Kidney epithelial cell (primary cell): ENCODE results near the gene NR5A1. TPM values are rescaled to one million over a fixed set of nuclear protein-coding genes. Genes with fewer than 3 reads are reported as not detected.

Experiments used
- DNase-seq: peaks from one replicate; pipeline ENCODE4 v3.0.0-alpha.2; 2010; ENCODE audit warnings: low read depth
- H3K27me3 ChIP-seq: 2 replicates; pipeline ENCODE4 v1.6.0; 2011; ENCODE audit warnings: low read length; ENCODE audit not compliant: control insufficient read depth, insufficient read depth
- H3K36me3 ChIP-seq: 2 replicates; pipeline ENCODE4 v1.5.1; 2011; ENCODE audit warnings: low read length; ENCODE audit not compliant: control insufficient read depth, insufficient read depth
- H3K4me3 ChIP-seq: 2 replicates; pipeline ENCODE4 v1.5.1; 2011; ENCODE audit warnings: low read depth, mild to moderate bottlenecking, control low read depth, low read length
- CTCF ChIP-seq: IDR thresholded peaks from 2 replicates; pipeline ENCODE4 v1.5.1; 2011; ENCODE audit warnings: mild to moderate bottlenecking, moderate library complexity, low read length, control low read depth, inconsistent platforms; ENCODE audit not compliant: insufficient read depth, poor library complexity, severe bottlenecking
- total RNA-seq: library from RNA; depleted of rRNA; stranded (reverse); fragments of >200 nt; gene quantifications from 2 replicates; pipeline ENCODE4 v1.2.3, GENCODE V29; 2015

Gene NR5A1
- total RNA-seq, 1 donor from 2014 or later, result not detected

- no peak overlapping the region for H3K4me3 ChIP-seq
Measured at GRCh38 chr9:124491049-124491975, 15.9 kb downstream of the NR5A1 start.

DNA sequence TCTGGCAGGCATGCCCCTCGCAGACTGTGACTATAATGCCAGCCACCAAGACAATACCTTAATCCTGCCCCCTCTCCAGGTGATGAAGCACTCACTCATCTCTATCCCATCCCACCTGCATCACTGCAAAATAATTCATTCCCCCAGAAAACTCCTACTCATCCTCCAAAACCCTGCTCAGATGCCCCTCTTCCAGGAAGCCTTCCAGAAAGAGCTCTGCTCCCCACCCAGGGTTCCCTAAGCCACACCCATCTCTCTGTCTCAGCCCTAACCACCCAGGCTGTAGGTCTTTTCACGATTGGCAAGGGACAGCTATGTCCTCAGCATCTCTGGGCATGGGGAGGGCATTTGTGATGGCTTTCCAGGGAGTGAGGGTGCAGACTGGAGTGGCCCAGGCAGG, 17.2 kb downstream of the NR5A1 start:
- TF ChIP-seq CTCF, result no peak
- H3K27me3 ChIP-seq, result peaks cover 90% of the 10 kb centered on the region
- no peak overlapping the region for H3K4me3 ChIP-seq
- no peak for DNase-seq
- H3K36me3 ChIP-seq, result no peaks in the 10 kb centered on the region

More at GRCh38 chr9:124491049-124491975, 15.9 kb downstream of the NR5A1 start:
- no peaks in the 10 kb centered on the region for H3K36me3 ChIP-seq
- no peak for TF ChIP-seq CTCF
- DNase-seq, result no peak
- H3K27me3 ChIP-seq, result peaks cover 89% of the 10 kb centered on the region

GRCh38 chr9:124489222-124489621, 18.0 kb downstream of the NR5A1 start:
- H3K4me3 ChIP-seq, result no peak overlapping the region
- TF ChIP-seq CTCF, result no peak
- no peak for DNase-seq
- peaks cover 85% of the 10 kb centered on the region for H3K27me3 ChIP-seq
- H3K36me3 ChIP-seq, result no peaks in the 10 kb centered on the region

DNA sequence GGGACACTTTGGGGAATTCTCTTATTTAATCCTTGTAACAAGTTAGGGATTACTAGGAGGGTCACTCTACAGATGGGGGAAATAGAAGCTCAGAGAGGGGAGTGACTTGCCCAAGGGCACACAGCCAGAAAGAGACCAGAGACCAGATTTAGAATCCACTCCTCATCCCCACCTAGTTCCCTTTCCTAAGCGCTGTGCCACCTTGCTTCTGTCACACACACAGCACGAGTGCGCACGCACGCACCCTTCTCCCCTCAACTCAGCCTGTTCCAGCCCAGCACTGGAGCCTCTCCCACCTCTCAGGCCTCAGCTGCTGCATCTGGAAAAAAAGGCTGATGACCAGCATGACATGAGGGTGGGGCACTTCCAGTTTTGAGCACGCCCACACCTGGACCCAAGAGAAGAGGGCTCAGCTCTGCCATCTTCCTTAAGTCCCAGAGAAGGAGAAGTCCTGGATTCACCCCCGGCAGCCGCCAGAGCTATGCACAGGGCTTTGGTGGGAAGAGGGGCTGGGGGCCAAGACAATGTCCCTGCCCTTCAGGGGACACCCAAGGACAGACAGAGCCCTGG, 18.5 kb downstream of the NR5A1 start:
- Histone ChIP-seq H3K36me3 (no peaks in the 10 kb centered on the region), H3K27me3 (peaks cover 83% of the 10 kb centered on the region), H3K4me3 (no peak overlapping the region)
- DNase-seq, result no peak
- no peak for TF ChIP-seq CTCF

GRCh38 chr9:124487260-124488182, 19.7 kb downstream of the NR5A1 start:
- TF ChIP-seq CTCF, result no peak
- no peaks in the 10 kb centered on the region for H3K36me3 ChIP-seq
- no peak for DNase-seq
- no peak overlapping the region for H3K4me3 ChIP-seq
- peaks cover 83% of the 10 kb centered on the region for H3K27me3 ChIP-seq
